ENCODE measurements around the gene ACSM2B. TPM values are rescaled to one million over a fixed set of nuclear protein-coding genes. Genes with fewer than 3 reads are reported as not detected.
"Not testable (repeated sequence)": the region's sequence is repeated elsewhere in the genome, so short reads cannot be mapped to it uniquely, and the experiment has no call there.

ACSM2B gene
- not detected for total RNA-seq

GRCh38 chr16:20576145-20576544 is at the start of gene ACSM2B:
Gene ACSM2B, minus strand, starts transcription at chr16:20576367. Its CDS starts 11,522 bp downstream, at chr16:20564845.
- FAIRE-seq; DNase-seq (ENCODE audit: low spot score in 2 of 2): not testable (repeated sequence)

- DNase-seq (ENCODE audit: low spot score in 2 of 2): no peak
- FAIRE-seq: no peak
Measured at GRCh38 chr16:20624882-20625807, 49.0 kb upstream of the ACSM2B start.

- DNase-seq (ENCODE audit: low spot score in 2 of 2) (no peak), FAIRE-seq (no peak)
Measured at GRCh38 chr16:20624205-20624604, 48.0 kb upstream of the ACSM2B start.

- FAIRE-seq (no peak), DNase-seq (ENCODE audit: low spot score in 2 of 2) (no peak)
Measured at GRCh38 chr16:20622498-20622870, 46.3 kb upstream of the ACSM2B start.

- FAIRE-seq: no peak
- no peak for DNase-seq (ENCODE audit: low spot score in 2 of 2)
Measured at GRCh38 chr16:20621406-20621805, 45.2 kb upstream of the ACSM2B start.

- no peak for FAIRE-seq
- no peak for DNase-seq (ENCODE audit: low spot score in 2 of 2)
Measured at GRCh38 chr16:20620770-20621169, 44.6 kb upstream of the ACSM2B start.

- no peak for FAIRE-seq
- no peak for DNase-seq (ENCODE audit: low spot score in 2 of 2)
Measured at GRCh38 chr16:20620003-20620402, 43.8 kb upstream of the ACSM2B start.

- FAIRE-seq: no peak
Measured at GRCh38 chr16:20617271-20617670, 41.1 kb upstream of the ACSM2B start.

GRCh38 chr16:20614186-20615141 is 38.3 kb upstream of the ACSM2B start:
- FAIRE-seq: no peak

More at GRCh38 chr16:20617271-20617670, 41.1 kb upstream of the ACSM2B start:
- no peak for DNase-seq (ENCODE audit: low spot score in 2 of 2)

GRCh38 chr16:20613481-20614185 is 37.5 kb upstream of the ACSM2B start:
- FAIRE-seq (no peak), DNase-seq (ENCODE audit: low spot score in 2 of 2) (no peak)

More at GRCh38 chr16:20614186-20615141, 38.3 kb upstream of the ACSM2B start:
- no peak for DNase-seq (ENCODE audit: low spot score in 2 of 2)

GRCh38 chr16:20612551-20613480 is 36.6 kb upstream of the ACSM2B start:
- FAIRE-seq (no peak), DNase-seq (ENCODE audit: low spot score in 2 of 2) (no peak)

- no peak for FAIRE-seq
- DNase-seq (ENCODE audit: low spot score in 2 of 2): no peak
Measured at GRCh38 chr16:20611975-20612481, 35.9 kb upstream of the ACSM2B start.

GRCh38 chr16:20611350-20611902 is 35.3 kb upstream of the ACSM2B start:
- peak in 1 of 2 donors; percentile 24 for DNase-seq (ENCODE audit: low spot score in 2 of 2)
- FAIRE-seq: no peak

GRCh38 chr16:20610892-20611349 is 34.8 kb upstream of the ACSM2B start:
- FAIRE-seq: no peak
- no peak for DNase-seq (ENCODE audit: low spot score in 2 of 2)

GRCh38 chr16:20610211-20610891 is 34.2 kb upstream of the ACSM2B start:
- no peak for FAIRE-seq
- no peak for DNase-seq (ENCODE audit: low spot score in 2 of 2)

GRCh38 chr16:20602205-20602604 is 26.0 kb upstream of the ACSM2B start:
- not testable (repeated sequence) for DNase-seq (ENCODE audit: low spot score in 2 of 2)

GRCh38 chr16:20599475-20599874 is 23.3 kb upstream of the ACSM2B start:
- not testable (repeated sequence) for FAIRE-seq; DNase-seq (ENCODE audit: low spot score in 2 of 2)

More at GRCh38 chr16:20602205-20602604, 26.0 kb upstream of the ACSM2B start:
- not testable (repeated sequence) for FAIRE-seq

All from frontal cortex (tissue), 4 donors.